DOHH2 (cell line): ENCODE measurements around the gene SFTPA1.
"Not testable (repeated sequence)": the region's sequence is repeated elsewhere in the genome, so short reads cannot be mapped to it uniquely, and the experiment has no call there.

Source experiments
- H3F3A ChIP-seq: fragments of 200-600 bp; sonication (generic), shearing (Covaris generic); 2 replicates; pipeline ENCODE4 v1.6.0; 2016; ENCODE audit warnings: antibody characterized with exemption, mild to moderate bottlenecking; ENCODE audit not compliant: control insufficient read depth, insufficient read depth
- H3K27ac ChIP-seq: fragments of 200-600 bp; sonication (generic); 2 replicates; pipeline ENCODE4 v1.5.1; 2014; ENCODE audit warnings: low read depth, mild to moderate bottlenecking, low read length, moderate library complexity
- H3K27me3 ChIP-seq: fragments of 200-600 bp; sonication (generic); 2 replicates; pipeline ENCODE4 v1.6.1; 2014; ENCODE audit warnings: mild to moderate bottlenecking, low read length, mixed read lengths; ENCODE audit not compliant: control insufficient read depth
- H3K36me3 ChIP-seq: fragments of 200-600 bp; sonication (generic); 2 replicates; pipeline ENCODE4 v1.6.1; 2014; ENCODE audit warnings: mild to moderate bottlenecking, low read length, moderate library complexity, mixed read lengths; ENCODE audit not compliant: control insufficient read depth
- H3K4me1 ChIP-seq: fragments of 200-600 bp; sonication (generic); 2 replicates; pipeline ENCODE4 v1.6.1; 2014; ENCODE audit warnings: mild to moderate bottlenecking, low read length, mixed read lengths; ENCODE audit not compliant: control insufficient read depth
- H3K4me2 ChIP-seq: fragments of 200-600 bp; sonication (generic); 2 replicates; pipeline ENCODE4 v1.6.0; 2014; ENCODE audit warnings: mild to moderate bottlenecking, low read length, moderate library complexity
- H3K4me3 ChIP-seq: fragments of 200-600 bp; sonication (generic); 2 replicates; pipeline ENCODE4 v1.5.1; 2014; ENCODE audit warnings: mild to moderate bottlenecking, low read length, mixed read lengths
- H3K79me2 ChIP-seq: fragments of 200-600 bp; sonication (generic); 2 replicates; pipeline ENCODE4 v1.6.1; 2014; ENCODE audit warnings: mild to moderate bottlenecking, low read length, mixed read lengths; ENCODE audit not compliant: control insufficient read depth
- H3K9me2 ChIP-seq: fragments of 200-600 bp; sonication (generic); replicated peaks from 2 replicates; pipeline ENCODE4 v1.6.1; 2014; ENCODE audit warnings: mild to moderate bottlenecking, low read length, mixed read lengths; ENCODE audit not compliant: control insufficient read depth
- H3K9me3 ChIP-seq: fragments of 200-600 bp; sonication (generic); 2 replicates; pipeline ENCODE4 v1.6.1; 2014; ENCODE audit warnings: antibody characterized with exemption, low read length, mixed read lengths; ENCODE audit not compliant: control insufficient read depth, insufficient read depth
- H4K20me1 ChIP-seq: fragments of 200-600 bp; sonication (generic); 2 replicates; pipeline ENCODE4 v1.6.0; 2014; ENCODE audit warnings: low read depth, mild to moderate bottlenecking, antibody characterized with exemption, low read length, moderate library complexity; ENCODE audit not compliant: control insufficient read depth, insufficient read depth
- CTCF ChIP-seq: fragments of 200-600 bp; sonication (generic); IDR thresholded peaks from one replicate; pipeline ENCODE4 v1.5.1; 2014; ENCODE audit warnings: antibody characterized with exemption, mild to moderate bottlenecking, low read depth, low read length; ENCODE audit not compliant: poor library complexity, severe bottlenecking
- EZH2phosphoT487 ChIP-seq: fragments of 200-600 bp; sonication (generic); IDR thresholded peaks from 2 replicates; pipeline ENCODE4 v1.6.1; 2017; ENCODE audit warnings: borderline replicate concordance, mild to moderate bottlenecking, antibody characterized with exemption, low read length, moderate library complexity, mixed read lengths

SFTPA1 gene

GRCh38 chr10:79595510-79595909 lies 15.2 kb upstream of the SFTPA1 start:
- H3K27me3 ChIP-seq = no peaks in the 10 kb centered on the region
- H3K27ac ChIP-seq = no peak overlapping the region
- peaks cover 6% of the 10 kb centered on the region; the same call in 1 of the 2 replicates for H3K9me3 ChIP-seq
- H3K9me2 ChIP-seq = no peaks in the 10 kb centered on the region
- no peaks in the 10 kb centered on the region for H3K36me3 ChIP-seq
- H3K4me1 ChIP-seq = peaks cover under 1% of the 10 kb centered on the region
- H3F3A ChIP-seq = no peaks in the 10 kb centered on the region
- H3K4me3 ChIP-seq = no peak overlapping the region
- no peaks in the 10 kb centered on the region for H4K20me1 ChIP-seq
- TF ChIP-seq CTCF (no peak), EZH2phosphoT487 (no peak)
- H3K4me2 ChIP-seq = no peak overlapping the region
- H3K79me2 ChIP-seq = no peaks in the 10 kb centered on the region

GRCh38 chr10:79599644-79600043 lies 11.1 kb upstream of the SFTPA1 start:
- H4K20me1 ChIP-seq, H3K79me2 ChIP-seq, H3F3A ChIP-seq, H3K9me3 ChIP-seq, H3K4me3 ChIP-seq, H3K27me3 ChIP-seq, H3K4me2 ChIP-seq, H3K36me3 ChIP-seq, H3K27ac ChIP-seq, H3K9me2 ChIP-seq: not testable (repeated sequence)
- peaks cover 31% of the 10 kb centered on the region for H3K4me1 ChIP-seq

GRCh38 chr10:79601939-79602338 lies 8.8 kb upstream of the SFTPA1 start:
- Histone ChIP-seq H3K27ac (no peak overlapping the region), H3K27me3 (no peaks in the 10 kb centered on the region), H3K36me3 (no peaks in the 10 kb centered on the region), H3K9me3 (peaks cover 6% of the 10 kb centered on the region; the same call in 1 of the 2 replicates), H3F3A (no peaks in the 10 kb centered on the region), H3K4me1 (peaks cover 31% of the 10 kb centered on the region), H3K4me3 (no peak overlapping the region), H3K4me2 (peak overlapping the region; percentile 31), H3K79me2 (no peaks in the 10 kb centered on the region), H3K9me2 (no peaks in the 10 kb centered on the region), H4K20me1 (no peaks in the 10 kb centered on the region)
- no peak for TF ChIP-seq EZH2phosphoT487
- TF ChIP-seq CTCF = no peak

GRCh38 chr10:79602953-79603352 lies 7.8 kb upstream of the SFTPA1 start:
- TF ChIP-seq CTCF = no peak
- no peak for TF ChIP-seq EZH2phosphoT487
- Histone ChIP-seq H3K9me3 (peaks cover 2% of the 10 kb centered on the region; the same call in 1 of the 2 replicates), H3F3A (no peaks in the 10 kb centered on the region), H3K27ac (no peak overlapping the region), H3K4me3 (no peak overlapping the region), H3K36me3 (no peaks in the 10 kb centered on the region), H3K4me1 (peaks cover 31% of the 10 kb centered on the region), H3K79me2 (no peaks in the 10 kb centered on the region), H3K9me2 (no peaks in the 10 kb centered on the region), H3K27me3 (no peaks in the 10 kb centered on the region), H3K4me2 (0 out of 2 replicates have a peak overlapping the region, but pooled peaks have one; percentile 13), H4K20me1 (no peaks in the 10 kb centered on the region)
